HL-60 (cell line): ENCODE results near the gene ASPN.

ENCODE experiments used
- DNase-seq, 2 experiments: peaks; one replicate each; pipeline ENCODE4 v3.0.0-alpha.2; 2010 to 2020; ENCODE audit warnings: low read depth in 1 of 2, low spot score in 1 of 2
- H3K27ac ChIP-seq: fragments of 250-450 bp; sonication (Bioruptor Pico); replicated peaks from 2 replicates; pipeline ENCODE4 v1.5.1; 2020; ENCODE audit warnings: mild to moderate bottlenecking, moderate library complexity
- H3K27me3 ChIP-seq: fragments of 250-450 bp; sonication (Bioruptor Pico); 2 replicates; pipeline ENCODE4 v1.5.1; 2021; ENCODE audit warnings: mild to moderate bottlenecking, moderate library complexity; ENCODE audit not compliant: insufficient read depth, poor library complexity, severe bottlenecking
- H3K4me3 ChIP-seq: replicated peaks from 2 replicates; pipeline ENCODE4 v1.5.1; 2011; ENCODE audit warnings: mild to moderate bottlenecking, control low read depth, low read length; ENCODE audit not compliant: insufficient read depth
- CTCF ChIP-seq: IDR thresholded peaks from one replicate; pipeline ENCODE4 v1.5.1; 2011; ENCODE audit warnings: low read length, control low read depth, inconsistent platforms; ENCODE audit not compliant: insufficient read depth
- GABPA ChIP-seq: IDR thresholded peaks from 2 replicates; pipeline ENCODE4 v1.6.1; 2012; ENCODE audit warnings: low read depth
- POLR2AphosphoS5 ChIP-seq: IDR thresholded peaks from 2 replicates; pipeline ENCODE4 v1.6.1; 2012; ENCODE audit warnings: low read depth
- REST ChIP-seq: IDR thresholded peaks from 2 replicates; pipeline ENCODE4 v1.6.1; 2012; ENCODE audit warnings: low read depth; ENCODE audit not compliant: insufficient replicate concordance
- SPI1 ChIP-seq: IDR thresholded peaks from 2 replicates; pipeline ENCODE4 v1.6.1; 2012; ENCODE audit warnings: low read depth, mild to moderate bottlenecking, borderline replicate concordance

The ASPN gene

GRCh38 chr9:92480986-92481633, 1.2 kb downstream of the ASPN start:
- TF ChIP-seq POLR2AphosphoS5: no peak
- no peak for TF ChIP-seq GABPA
- TF ChIP-seq SPI1: no peak
- no peak for TF ChIP-seq CTCF
- TF ChIP-seq REST: no peak
- no peaks in the 10 kb centered on the region for H3K27me3 ChIP-seq
- H3K27ac ChIP-seq: no peak overlapping the region
- no peak for DNase-seq
- H3K4me3 ChIP-seq: no peak overlapping the region

- H3K4me3 ChIP-seq: no peak overlapping the region
- H3K27me3 ChIP-seq: no peaks in the 10 kb centered on the region
- DNase-seq: no peak
- H3K27ac ChIP-seq: no peak overlapping the region
- no peak for TF ChIP-seq GABPA
- TF ChIP-seq POLR2AphosphoS5: no peak
- TF ChIP-seq SPI1: no peak
These were observed 2.0 kb downstream of the ASPN start for GRCh38 chr9:92480291-92480771.

GRCh38 chr9:92479346-92479745, 3.0 kb downstream of the ASPN start:
- H3K27ac ChIP-seq: no peak overlapping the region
- no peak for DNase-seq
- TF ChIP-seq REST (no peak), POLR2AphosphoS5 (no peak)
- H3K27me3 ChIP-seq: no peaks in the 10 kb centered on the region
- H3K4me3 ChIP-seq: no peak overlapping the region

- no peak for DNase-seq
- H3K27ac ChIP-seq: no peak overlapping the region
- H3K4me3 ChIP-seq: no peak overlapping the region
- TF ChIP-seq REST (no peak), SPI1 (no peak), CTCF (no peak), POLR2AphosphoS5 (no peak), GABPA (no peak)
- no peaks in the 10 kb centered on the region for H3K27me3 ChIP-seq
These were observed 3.5 kb downstream of the ASPN start for GRCh38 chr9:92478783-92479182.
